Activated CD4-positive, alpha-beta T cell treated with anti-CD3 and anti-CD28 coated beads for 48 hours (primary cell): ENCODE data around the gene PTER.

Experiments
- DNase-seq: peaks from one replicate; pipeline ENCODE4 v3.0.0-alpha.2; 2020

PTER gene

GRCh38 chr10:16472828-16473227, 36.0 kb downstream of the PTER start:
- no peak for DNase-seq

- DNase-seq = no peak
Measured at GRCh38 chr10:16477757-16478156, 40.9 kb downstream of the PTER start.

- no peak for DNase-seq
Measured at GRCh38 chr10:16478801-16479200, 42.0 kb downstream of the PTER start.

GRCh38 chr10:16481052-16481728, 44.4 kb downstream of the PTER start:
- no peak for DNase-seq

- DNase-seq = no peak
Measured at GRCh38 chr10:16483241-16483917, 46.6 kb downstream of the PTER start.

- DNase-seq = no peak
Measured at GRCh38 chr10:16490511-16490910, 53.7 kb downstream of the PTER start.

GRCh38 chr10:16491933-16492332, 55.1 kb downstream of the PTER start:
- no peak for DNase-seq

GRCh38 chr10:16493884-16494536, 57.2 kb downstream of the PTER start:
- no peak for DNase-seq

GRCh38 chr10:16497911-16498310, 61.1 kb downstream of the PTER start:
- DNase-seq = no peak

GRCh38 chr10:16505161-16505560, 68.4 kb downstream of the PTER start:
- no peak for DNase-seq

- DNase-seq = no peak
Measured at GRCh38 chr10:16509996-16510395, 73.2 kb downstream of the PTER start.

GRCh38 chr10:16510843-16511242, 74.0 kb downstream of the PTER start:
- no peak for DNase-seq

GRCh38 chr10:16518822-16519221, 82.0 kb downstream of the PTER start:
- DNase-seq = no peak

- no peak for DNase-seq
Measured at GRCh38 chr10:16519250-16519907, 82.6 kb downstream of the PTER start.

GRCh38 chr10:16519908-16520861, 83.4 kb downstream of the PTER start:
- peak; percentile 35 for DNase-seq

- peak; percentile 58 for DNase-seq
Measured at GRCh38 chr10:16520900-16521299, 84.1 kb downstream of the PTER start.

GRCh38 chr10:16521311-16522016, 84.7 kb downstream of the PTER start, which contains the start of gene C1QL3:
C1QL3 (minus strand) TSS chr10:16521879; CDS start chr10:16521065, 814 bp downstream.
- peak; percentile 57 for DNase-seq

GRCh38 chr10:16527452-16527851, 90.6 kb downstream of the PTER start:
- no peak for DNase-seq

- no peak for DNase-seq
Measured at GRCh38 chr10:16529853-16530252, 93.0 kb downstream of the PTER start.

- no peak for DNase-seq
Measured at GRCh38 chr10:16536155-16536554, 99.3 kb downstream of the PTER start.

- no peak for DNase-seq
Measured at GRCh38 chr10:16544099-16544498, 107.3 kb downstream of the PTER start.

GRCh38 chr10:16544591-16544990, 107.8 kb downstream of the PTER start:
- DNase-seq = no peak
